ENCODE measurements around the gene MRPL20.

DNA sequence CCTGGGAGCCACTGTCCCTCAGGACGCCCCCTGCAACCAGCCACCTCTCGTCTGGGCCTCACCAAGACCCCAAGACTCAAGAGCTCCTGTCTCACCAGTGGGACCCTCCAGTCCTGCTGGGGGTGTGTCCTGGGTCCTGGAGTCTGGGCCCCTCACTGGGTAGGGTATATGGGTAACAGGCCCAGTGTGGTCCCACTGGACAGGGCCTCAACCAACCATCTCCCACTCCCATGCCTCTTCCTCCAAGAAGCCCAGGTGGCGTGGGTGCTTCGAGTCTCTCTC lies 27.7 kb upstream of the MRPL20 start:
- TF ChIP-seq CTCF (IDR thresholded peaks at IDR 0.05) (no peak), ZFX (IDR thresholded peaks at IDR 0.05; ENCODE audit: borderline replicate concordance) (no peak)

Data from 22Rv1 (cell line).